Thoracic aorta (tissue), 2 donors: ENCODE results near the gene KRT75. TPM values are rescaled to one million over a fixed set of nuclear protein-coding genes. Genes with fewer than 3 reads are reported as not detected.

Experiments used
- ATAC-seq: fragments of 150-250 bp; one replicate; pipeline ENCODE4 v1.8.0; 2017; ENCODE audit warnings: low read depth; ENCODE audit not compliant: insufficient number of reproducible peaks, low FRiP score
- DNase-seq: peaks from one replicate; pipeline ENCODE4 v3.0.0-alpha.2; 2020; ENCODE audit warnings: low spot score
- H3K27ac ChIP-seq, 2 donors: fragments of 200-600 bp; sonication (generic); 1 replicate in 1 of 2; 2 replicates in 1 of 2; pipeline ENCODE4 v1.5.1; 2016; ENCODE audit warnings: mild to moderate bottlenecking in 2 of 2, moderate library complexity in 2 of 2
- H3K27me3 ChIP-seq: fragments of 200-600 bp; sonication (generic); replicated peaks from 2 replicates; pipeline ENCODE4 v1.6.0; 2016; ENCODE audit warnings: mild to moderate bottlenecking; ENCODE audit not compliant: insufficient read depth
- H3K36me3 ChIP-seq: fragments of 200-600 bp; sonication (generic); one replicate; pipeline ENCODE4 v1.5.1; 2016
- H3K4me1 ChIP-seq, 2 donors: fragments of 200-600 bp; sonication (generic); 1 replicate in 1 of 2; 2 replicates in 1 of 2; pipeline versions ENCODE4 v1.5.1 to v1.6.0; 2016; ENCODE audit warnings: low read depth in 2 of 2, mild to moderate bottlenecking in 1 of 2; ENCODE audit not compliant: control insufficient read depth in 1 of 2
- H3K4me3 ChIP-seq: fragments of 200-600 bp; sonication (generic); 2 replicates; pipeline ENCODE4 v1.5.1; 2016; ENCODE audit warnings: mild to moderate bottlenecking
- H3K9me3 ChIP-seq: fragments of 200-600 bp; sonication (generic); 2 replicates; pipeline ENCODE4 v1.5.1; 2016
- CTCF ChIP-seq: fragments of 200-600 bp; sonication (generic); IDR thresholded peaks from one replicate; pipeline ENCODE4 v1.5.1; 2019; ENCODE audit warnings: antibody characterized with exemption
- total RNA-seq, 2 donors: library from RNA; depleted of rRNA; stranded (reverse); fragments of >200 nt; gene quantifications; one replicate each; pipeline versions ENCODE4 v1.1.0 to v1.2.3, GENCODE V29; 2016

KRT75 gene
- total RNA-seq, 2 donors from 2014 or later = not detected

- H3K27me3 ChIP-seq = no peaks in the 10 kb centered on the region
- H3K9me3 ChIP-seq = no peaks in the 10 kb centered on the region
- H3K36me3 ChIP-seq = no peaks in the 10 kb centered on the region
- DNase-seq = no peak
- H3K27ac ChIP-seq = no peak overlapping the region
- TF ChIP-seq CTCF = no peak
- H3K4me3 ChIP-seq = no peak overlapping the region
- ATAC-seq = no peak
- H3K4me1 ChIP-seq = no peaks in the 10 kb centered on the region
Measured at GRCh38 chr12:52469853-52470252, 35.7 kb upstream of the KRT75 start.

GRCh38 chr12:52464897-52465296, 30.7 kb upstream of the KRT75 start:
- Histone ChIP-seq H3K36me3 (no peaks in the 10 kb centered on the region), H3K9me3 (no peaks in the 10 kb centered on the region), H3K27ac (no peak overlapping the region), H3K27me3 (no peaks in the 10 kb centered on the region), H3K4me3 (no peak overlapping the region), H3K4me1 (no peaks in the 10 kb centered on the region)
- no peak for TF ChIP-seq CTCF
- no peak for ATAC-seq
- no peak for DNase-seq

- DNase-seq = no peak
- no peaks in the 10 kb centered on the region for H3K4me1 ChIP-seq
- no peak for TF ChIP-seq CTCF
Measured at GRCh38 chr12:52461693-52462092, 27.5 kb upstream of the KRT75 start.

GRCh38 chr12:52458861-52459260, 24.7 kb upstream of the KRT75 start:
- no peak for ATAC-seq
- Histone ChIP-seq H3K27ac (no peak overlapping the region), H3K4me3 (no peak overlapping the region)

More at GRCh38 chr12:52461693-52462092, 27.5 kb upstream of the KRT75 start:
- Histone ChIP-seq H3K9me3 (no peaks in the 10 kb centered on the region), H3K4me3 (no peak overlapping the region), H3K27me3 (no peaks in the 10 kb centered on the region), H3K36me3 (no peaks in the 10 kb centered on the region), H3K27ac (no peak overlapping the region)
- no peak for ATAC-seq

GRCh38 chr12:52455821-52456220, 21.6 kb upstream of the KRT75 start:
- no peaks in the 10 kb centered on the region for H3K4me1 ChIP-seq
- DNase-seq (no peak), ATAC-seq (no peak)
- no peaks in the 10 kb centered on the region for H3K36me3 ChIP-seq
- no peak overlapping the region for H3K4me3 ChIP-seq
- H3K9me3 ChIP-seq = no peaks in the 10 kb centered on the region
- no peak for TF ChIP-seq CTCF
- no peak overlapping the region for H3K27ac ChIP-seq
- H3K27me3 ChIP-seq = no peaks in the 10 kb centered on the region

More at GRCh38 chr12:52458861-52459260, 24.7 kb upstream of the KRT75 start:
- H3K27me3 ChIP-seq = no peaks in the 10 kb centered on the region
- no peak for TF ChIP-seq CTCF
- H3K9me3 ChIP-seq = no peaks in the 10 kb centered on the region
- no peak for DNase-seq
- no peaks in the 10 kb centered on the region for H3K36me3 ChIP-seq
- H3K4me1 ChIP-seq = no peaks in the 10 kb centered on the region
